GM10248 (cell line): ENCODE results near the gene EPHA7.

ENCODE experiments used
- CTCF ChIA-PET: fragments of 300-600 bp; sonication (Branson Sonifier 250); formaldehyde crosslinking; extraction: SDS; loops from one replicate; lab custom pipeline; 2021; ENCODE audit warnings: antibody characterized with exemption; lab: Yijun Ruan, JAX
- POLR2A ChIA-PET: fragments of 350-650 bp; sonication (Branson Sonifier 250); formaldehyde crosslinking; extraction: SDS; loops from one replicate; lab custom pipeline; 2020; ENCODE audit warnings: antibody characterized with exemption; lab: Yijun Ruan, JAX
- DNase-seq: peaks from one replicate; pipeline ENCODE4 v3.0.0; 2012; ENCODE audit errors: extremely low spot score
- TF ChIP-seq, protein P1 (sequence below): IDR thresholded peaks from 2 replicates; pipeline ENCODE4 v1.5.1; 2012; ENCODE audit warnings: mild to moderate bottlenecking, low read depth; ENCODE audit errors: extremely low read depth, missing control alignments, control extremely low read depth

Gene EPHA7

GRCh38 chr6:93322651-93323050 is 96.7 kb downstream of the EPHA7 start:
- no peak for DNase-seq
- TF ChIP-seq, protein P1, sequence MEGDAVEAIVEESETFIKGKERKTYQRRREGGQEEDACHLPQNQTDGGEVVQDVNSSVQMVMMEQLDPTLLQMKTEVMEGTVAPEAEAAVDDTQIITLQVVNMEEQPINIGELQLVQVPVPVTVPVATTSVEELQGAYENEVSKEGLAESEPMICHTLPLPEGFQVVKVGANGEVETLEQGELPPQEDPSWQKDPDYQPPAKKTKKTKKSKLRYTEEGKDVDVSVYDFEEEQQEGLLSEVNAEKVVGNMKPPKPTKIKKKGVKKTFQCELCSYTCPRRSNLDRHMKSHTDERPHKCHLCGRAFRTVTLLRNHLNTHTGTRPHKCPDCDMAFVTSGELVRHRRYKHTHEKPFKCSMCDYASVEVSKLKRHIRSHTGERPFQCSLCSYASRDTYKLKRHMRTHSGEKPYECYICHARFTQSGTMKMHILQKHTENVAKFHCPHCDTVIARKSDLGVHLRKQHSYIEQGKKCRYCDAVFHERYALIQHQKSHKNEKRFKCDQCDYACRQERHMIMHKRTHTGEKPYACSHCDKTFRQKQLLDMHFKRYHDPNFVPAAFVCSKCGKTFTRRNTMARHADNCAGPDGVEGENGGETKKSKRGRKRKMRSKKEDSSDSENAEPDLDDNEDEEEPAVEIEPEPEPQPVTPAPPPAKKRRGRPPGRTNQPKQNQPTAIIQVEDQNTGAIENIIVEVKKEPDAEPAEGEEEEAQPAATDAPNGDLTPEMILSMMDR = no peak
- ChIA-PET POLR2A (no interaction called here), CTCF (no interaction called here)

GRCh38 chr6:93319304-93319703 is 100.1 kb downstream of the EPHA7 start:
- POLR2A ChIA-PET = no interaction called here
- TF ChIP-seq, protein P1 = no peak
- CTCF ChIA-PET = interaction anchor here (3.0 kb wide), 1 partner anchor 8 kb away, joined by 9 read pairs; no protein-coding TSS in a partner anchor
- DNase-seq = no peak

DNA sequence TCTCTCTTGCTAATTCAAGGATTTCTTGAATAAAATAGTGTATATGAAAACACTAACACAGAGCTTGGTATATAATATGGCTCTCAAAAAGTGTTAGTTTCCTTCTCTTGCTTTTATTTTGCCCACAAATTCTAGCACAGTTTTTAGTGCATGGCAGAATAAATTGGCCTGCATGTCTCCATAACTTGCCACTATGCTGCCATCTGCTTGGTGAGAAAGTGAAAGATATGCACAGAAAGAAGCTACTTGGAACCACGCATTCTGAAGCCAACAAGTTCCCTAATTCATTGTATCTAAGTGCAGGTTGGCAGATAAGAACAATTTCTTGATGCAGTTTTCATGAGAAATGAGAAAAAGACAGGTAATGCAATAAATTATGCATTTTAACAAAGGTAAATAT is 101.2 kb downstream of the EPHA7 start:
- TF ChIP-seq, protein P1 = no peak
- ChIA-PET CTCF (no interaction called here), POLR2A (no interaction called here)
- DNase-seq = no peak

GRCh38 chr6:93317592-93317991 is 101.8 kb downstream of the EPHA7 start:
- ChIA-PET POLR2A (no interaction called here), CTCF (no interaction called here)
- TF ChIP-seq, protein P1 = no peak
- no peak for DNase-seq

DNA sequence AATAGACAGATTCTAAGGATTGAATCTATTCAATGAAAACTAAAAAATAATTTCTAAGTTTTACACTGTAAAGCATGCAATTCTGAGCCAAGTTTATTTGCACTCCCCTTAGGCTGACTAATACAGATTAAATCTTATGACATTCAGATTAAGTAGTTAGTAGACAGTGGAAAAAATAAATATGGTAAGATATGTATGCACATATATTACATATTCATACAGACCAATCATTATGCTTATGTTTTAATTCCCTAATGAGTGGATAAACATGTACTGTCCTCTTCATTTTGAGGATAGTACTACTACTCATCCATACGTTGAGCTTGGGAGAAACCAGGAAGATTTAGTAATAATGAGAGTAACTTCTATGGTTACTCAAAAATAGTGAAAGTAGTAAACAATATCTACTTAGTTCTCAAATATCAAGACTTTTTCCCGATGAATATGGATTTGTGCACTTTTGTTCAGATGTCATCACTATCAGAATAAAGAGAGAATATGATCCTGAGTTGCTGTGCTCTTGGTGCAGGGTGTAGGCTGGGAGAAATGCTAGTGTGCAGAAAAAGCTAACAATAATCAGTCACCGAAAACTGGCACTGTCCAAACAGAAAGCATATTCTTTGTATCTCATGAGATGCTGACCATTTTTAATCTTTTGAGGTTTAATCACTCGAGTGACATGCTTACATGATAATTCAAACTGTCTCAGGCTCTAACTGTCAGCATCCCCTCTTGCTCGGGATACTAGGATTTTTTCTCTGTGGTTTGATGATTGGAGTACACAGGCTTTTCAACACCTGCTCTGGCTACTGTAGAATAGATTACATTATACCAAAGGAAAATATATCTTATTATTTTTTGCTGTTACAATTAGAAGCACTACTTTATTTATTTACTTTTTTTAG is 111.6 kb downstream of the EPHA7 start:
- CTCF ChIA-PET = no interaction called here
- POLR2A ChIA-PET = no interaction called here
- TF ChIP-seq, protein P1 = no peak
- DNase-seq = no peak

DNA sequence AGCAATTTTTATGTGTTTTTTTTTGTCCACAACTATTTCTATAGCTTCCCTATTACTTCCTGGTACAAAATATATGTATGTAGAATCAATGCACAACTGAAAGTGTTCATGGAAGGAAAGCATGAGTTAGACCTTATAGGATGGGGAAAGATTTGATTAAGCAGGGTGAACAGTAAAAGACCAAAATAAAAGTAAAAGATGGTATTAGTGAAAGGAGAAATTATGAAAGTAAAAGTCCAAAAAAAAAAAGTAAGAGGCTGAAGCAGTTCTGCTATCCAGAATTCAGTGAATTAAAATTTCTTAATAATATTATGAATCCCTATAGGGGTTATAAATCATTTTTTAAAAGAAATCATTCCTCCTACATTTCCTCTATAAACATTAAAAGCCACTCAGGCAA is 114.3 kb downstream of the EPHA7 start:
- TF ChIP-seq, protein P1 = no peak
- ChIA-PET POLR2A (no interaction called here), CTCF (no interaction called here)
- DNase-seq = no peak

GRCh38 chr6:93304505-93304904 is 114.9 kb downstream of the EPHA7 start:
- ChIA-PET POLR2A (no interaction called here), CTCF (no interaction called here)
- no peak for DNase-seq
- TF ChIP-seq, protein P1 = no peak
